B cell (primary cell): Measurements from ENCODE around the gene JAG1. TPM values are rescaled to one million over a fixed set of nuclear protein-coding genes. Genes with fewer than 3 reads are reported as not detected.

Experiments
- ATAC-seq: fragments of 200-7000 bp; cut with Tn5 transposase; one replicate; pipeline ENCODE4 v1.10.0; 2021; ENCODE audit warnings: low read depth, mild to moderate bottlenecking, moderate number of reproducible peaks, moderate library complexity
- CTCF ChIA-PET: fragments of 350-600 bp; sonication (Branson Sonifier 250); formaldehyde crosslinking; loops from one replicate; lab custom pipeline; 2021; ENCODE audit warnings: antibody characterized with exemption, inconsistent platforms; lab: Charles Lee
- POLR2A ChIA-PET: fragments of 350-600 bp; sonication (Branson Sonifier 250); formaldehyde crosslinking; loops from one replicate; lab custom pipeline; 2021; ENCODE audit warnings: antibody characterized with exemption; lab: Charles Lee
- DNase-seq: peaks from one replicate; pipeline ENCODE4 v3.0.0; 2013
- H2AFZ ChIP-seq: 2 replicates; pipeline ENCODE4 v1.6.1; 2012; ENCODE audit warnings: mild to moderate bottlenecking, low read depth, low read length; ENCODE audit not compliant: insufficient read depth, poor library complexity, severe bottlenecking
- H3K27ac ChIP-seq, 2 donors: 1 replicate in 1 of 2; 2 replicates in 1 of 2; pipeline ENCODE4 v1.5.1; 2012 to 2013; ENCODE audit warnings: low read length in 2 of 2, mild to moderate bottlenecking in 2 of 2, moderate library complexity in 1 of 2
- H3K27me3 ChIP-seq, 4 experiments: fragments of 200-600 bp in 1 of 4; sonication (generic) in 1 of 4; replicated peaks in 1 of 4; 1 replicate in 2 of 4; 2 replicates in 2 of 4; pipeline versions ENCODE4 v1.6.1 to v1.7.0; 2013 to 2016; ENCODE audit warnings: low read length in 3 of 4, mild to moderate bottlenecking in 2 of 4, mixed read lengths in 1 of 4, moderate library complexity in 1 of 4; ENCODE audit not compliant: insufficient read depth in 4 of 4, control insufficient read depth in 3 of 4; ENCODE audit errors: control extremely low read depth in 1 of 4
- H3K36me3 ChIP-seq, 2 experiments: replicated peaks in 1 of 2; 1 replicate in 1 of 2; 2 replicates in 1 of 2; pipeline versions ENCODE4 v1.6.1 to v1.7.1; 2013; ENCODE audit warnings: low read length in 1 of 2; ENCODE audit not compliant: insufficient read depth in 2 of 2, control insufficient read depth in 1 of 2; ENCODE audit errors: control extremely low read depth in 1 of 2, extremely low read depth in 1 of 2
- H3K4me1 ChIP-seq, 2 donors: fragments of 200-600 bp in 1 of 2; sonication (generic) in 1 of 2; 1 replicate in 1 of 2; 2 replicates in 1 of 2; pipeline versions ENCODE4 v1.5.1 to v1.6.1; 2013 to 2017; ENCODE audit warnings: low read length in 2 of 2; ENCODE audit not compliant: control insufficient read depth in 2 of 2, insufficient read depth in 2 of 2
- H3K4me2 ChIP-seq: replicated peaks from 2 replicates; pipeline ENCODE3; 2012; ENCODE audit warnings: mild to moderate bottlenecking, low read depth, low read length; ENCODE audit not compliant: poor library complexity, severe bottlenecking
- H3K4me3 ChIP-seq, 5 experiments: fragments of 200-600 bp in 1 of 5; sonication (generic) in 1 of 5; 1 replicate in 3 of 5; 2 replicates in 2 of 5; pipeline versions ENCODE4 v1.5.1 to v1.7.0; 2011 to 2016; ENCODE audit warnings: low read length in 4 of 5, mild to moderate bottlenecking in 4 of 5, low read depth in 2 of 5, control low read depth in 1 of 5, moderate library complexity in 1 of 5; ENCODE audit not compliant: insufficient read depth in 1 of 5; ENCODE audit errors: control extremely low read depth in 1 of 5, extremely low read depth in 1 of 5
- H3K79me2 ChIP-seq: fragments of 200-600 bp; sonication (generic); one replicate; pipeline ENCODE4 v1.6.0; 2016; ENCODE audit warnings: low read length; ENCODE audit not compliant: control insufficient read depth, insufficient read depth
- H3K9ac ChIP-seq: fragments of 200-600 bp; sonication (generic); 2 replicates; pipeline ENCODE4 v1.6.1; 2017; ENCODE audit warnings: mild to moderate bottlenecking, low read length, moderate library complexity
- H3K9me3 ChIP-seq, 3 donors: one replicate each; pipeline versions ENCODE4 v1.6.1 to v1.7.1; 2013; ENCODE audit warnings: low read length in 2 of 3; ENCODE audit not compliant: control insufficient read depth in 2 of 3, insufficient read depth in 1 of 3; ENCODE audit errors: control extremely low read depth in 1 of 3
- H4K20me1 ChIP-seq: 2 replicates; pipeline ENCODE4 v1.6.0; 2012; ENCODE audit warnings: mild to moderate bottlenecking, low read length; ENCODE audit not compliant: insufficient read depth, control insufficient read depth, poor library complexity, severe bottlenecking
- H3K27ac Mint-ChIP-seq: one replicate; pipeline ENCODE4 v1.8.0; 2021; ENCODE audit warnings: mixed read lengths
- H3K27me3 Mint-ChIP-seq: one replicate; pipeline ENCODE4 v1.8.0; 2021; ENCODE audit warnings: mixed read lengths
- H3K4me1 Mint-ChIP-seq: one replicate; pipeline ENCODE4 v1.8.0; 2021; ENCODE audit warnings: mixed read lengths
- H3K4me3 Mint-ChIP-seq: one replicate; pipeline ENCODE4 v1.8.0; 2021; ENCODE audit warnings: mixed read lengths
- H3K9me3 Mint-ChIP-seq: one replicate; pipeline ENCODE4 v1.8.0; 2022; ENCODE audit warnings: mixed read lengths; ENCODE audit not compliant: insufficient read depth
- CTCF ChIP-seq: fragments of 200-600 bp; IDR thresholded peaks from one replicate; pipeline ENCODE4 v1.8.0; 2022; ENCODE audit warnings: antibody characterized with exemption, mild to moderate bottlenecking
- EZH2 ChIP-seq: IDR thresholded peaks from 2 replicates; pipeline ENCODE4 v1.6.1; 2012; ENCODE audit warnings: borderline replicate concordance, low read depth, mild to moderate bottlenecking, moderate library complexity, low read length; ENCODE audit not compliant: insufficient read depth, poor library complexity, severe bottlenecking
- WGBS: methylation state at CpG from one replicate; pipeline ENCODE4 v1.1.5; 2013; ENCODE audit warnings: missing lambda C conversion rate; ENCODE audit not compliant: insufficient coverage; 5-methylcytosine and 5-hydroxymethylcytosine counted together
- intact Hi-C: fragments of 100-400 bp; cut with micrococcal nuclease; formaldehyde crosslinking; loops from one replicate; pipeline ENCODE4 v1.10.0; 2022
- polyA plus RNA-seq: library from polyadenylated mRNA; depleted of rRNA; stranded (reverse); fragments of >200 nt; gene quantifications from 2 replicates; pipeline ENCODE4 v1.2.3, GENCODE V29; 2012
- total RNA-seq, 2 donors: library from RNA; stranded (reverse); fragments of 120-200 nt in 1 of 2; gene quantifications; 1 replicate in 1 of 2; 2 replicates in 1 of 2; pipeline versions ENCODE4 v1.2.3 to v1.2.4, GENCODE V29; 2013 to 2022

The JAG1 gene
- total and polyA plus RNA-seq, 2 donors (not counting 1 experiment from before 2014, with no cell fraction given) = not detected

DNA sequence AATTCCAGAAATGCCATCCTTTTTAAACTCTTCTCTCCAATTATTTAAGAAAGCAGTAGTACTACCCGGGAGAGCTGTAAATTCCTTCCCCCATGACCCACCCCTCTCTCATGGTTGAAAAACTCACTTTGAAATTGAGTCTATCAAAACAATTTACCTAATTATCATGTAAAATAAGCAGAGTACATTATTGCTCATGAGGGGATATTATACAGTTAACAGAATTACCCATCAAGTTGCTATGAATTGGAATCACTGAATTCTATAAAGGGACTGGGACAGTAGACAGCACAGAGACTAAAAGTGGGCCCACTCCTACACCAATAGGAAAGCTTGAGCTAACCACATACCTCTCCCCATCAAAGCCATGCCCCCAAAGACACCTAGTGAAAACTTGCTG lies 16.3 kb downstream of the JAG1 start:
- no peak overlapping the region for H3K4me3 Mint-ChIP-seq
- Histone ChIP-seq H4K20me1 (no peaks in the 10 kb centered on the region), H2AFZ (no peak overlapping the region), H3K9me3 (peaks cover 0 to 4% (median 0%) of the 10 kb centered on the region in 3 donors), H3K27me3 (peaks cover 0 to 16% (median 3%) of the 10 kb centered on the region in 4 experiments), H3K4me1 (no peaks in the 10 kb centered on the region), H3K79me2 (no peaks in the 10 kb centered on the region), H3K36me3 (no peaks in the 10 kb centered on the region), H3K27ac (no peak overlapping the region), H3K9ac (no peak overlapping the region), H3K4me2 (no peak overlapping the region), H3K4me3 (no peak overlapping the region)
- TF ChIP-seq CTCF (no peak), EZH2 (no peak)
- ATAC-seq (no peak), DNase-seq (no peak)
- no peak overlapping the region for H3K27ac Mint-ChIP-seq
- H3K27me3 Mint-ChIP-seq = peaks cover 66% of the 10 kb centered on the region
- H3K4me1 Mint-ChIP-seq = no peaks in the 10 kb centered on the region
- no peaks in the 10 kb centered on the region for H3K9me3 Mint-ChIP-seq
- POLR2A ChIA-PET = no interaction called here
- CTCF ChIA-PET = no interaction called here
- no CpG with 5 or more reads among the region's 1 CpG for WGBS
- intact Hi-C loops = no loop called here

DNA sequence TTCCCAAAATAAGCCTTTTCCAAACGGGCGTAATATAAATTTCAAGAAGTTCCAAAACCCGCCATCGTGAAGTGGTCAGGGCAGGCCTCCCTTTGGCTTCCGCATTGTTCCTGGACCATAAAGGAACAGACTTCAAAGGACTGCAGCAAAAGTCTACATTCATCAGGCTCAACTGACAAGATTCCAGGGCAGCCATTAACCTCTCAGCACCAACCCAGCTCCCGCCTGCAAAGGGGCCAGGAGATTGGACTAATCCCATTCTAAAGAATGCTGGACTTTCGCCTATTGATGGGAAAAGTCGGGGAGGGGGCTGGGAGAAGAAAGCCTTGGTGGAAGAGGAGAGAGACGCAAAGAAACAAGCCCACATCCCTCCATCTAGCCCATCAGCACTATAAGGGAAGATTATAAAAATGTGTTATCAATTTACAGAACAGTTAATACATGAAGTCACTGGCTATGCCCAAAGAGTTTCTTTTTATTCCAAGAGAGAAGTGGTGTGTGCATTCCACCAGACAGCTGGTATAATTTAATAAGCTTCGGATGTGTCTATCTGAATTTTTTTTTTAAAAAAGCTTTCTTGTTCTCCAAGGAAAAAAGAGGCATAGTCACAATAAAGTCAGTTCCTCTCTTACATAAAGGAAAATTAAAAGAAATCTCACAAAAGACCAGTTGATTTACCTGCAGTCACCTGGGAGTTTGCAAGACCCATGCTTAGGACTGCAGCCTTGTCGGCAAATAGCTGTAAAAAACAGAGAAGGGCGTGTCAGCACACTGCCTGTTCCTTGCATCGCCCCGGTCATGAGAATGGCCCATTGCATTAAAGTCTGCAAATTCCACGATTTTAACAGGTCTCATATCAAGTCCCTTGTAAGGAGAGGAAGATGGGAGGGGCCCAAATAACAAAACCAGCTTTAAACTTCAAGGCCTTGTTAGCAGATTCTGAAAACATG lies 17.8 kb downstream of the JAG1 start:
- no peak for TF ChIP-seq EZH2
- TF ChIP-seq CTCF = no peak
- Histone ChIP-seq H3K79me2 (no peaks in the 10 kb centered on the region), H3K27ac (no peak overlapping the region), H3K36me3 (no peaks in the 10 kb centered on the region), H3K9me3 (peaks cover 0 to under 1% (median 0%) of the 10 kb centered on the region in 3 donors), H2AFZ (no peak overlapping the region), H3K4me2 (no peak overlapping the region), H4K20me1 (no peaks in the 10 kb centered on the region), H3K27me3 (peaks cover 0 to 11% (median 1%) of the 10 kb centered on the region in 4 experiments), H3K4me3 (no peak overlapping the region), H3K9ac (no peak overlapping the region), H3K4me1 (no peaks in the 10 kb centered on the region)
- CTCF ChIA-PET = no interaction called here
- ATAC-seq = no peak
- Mint-ChIP-seq H3K4me1 (no peaks in the 10 kb centered on the region), H3K4me3 (no peak overlapping the region), H3K27me3 (peaks cover 57% of the 10 kb centered on the region), H3K9me3 (no peaks in the 10 kb centered on the region), H3K27ac (no peak overlapping the region)
- POLR2A ChIA-PET = no interaction called here
- DNase-seq = no peak
- 98% methylated on average over 7 of the region's 15 CpGs for WGBS
- intact Hi-C loops = no loop called here
